Erythroblast (primary cell): Measurements from ENCODE around the gene ZSWIM7.

Source experiments
- GATA1 ChIP-seq: IDR thresholded peaks from 2 replicates; pipeline ENCODE4 v1.6.1; 2011; ENCODE audit warnings: low read depth, mild to moderate bottlenecking, control low read depth, low read length, moderate library complexity
- POLR2A ChIP-seq: IDR thresholded peaks from 2 replicates; pipeline ENCODE4 v1.6.1; 2011; ENCODE audit warnings: mild to moderate bottlenecking, low read length

DNA sequence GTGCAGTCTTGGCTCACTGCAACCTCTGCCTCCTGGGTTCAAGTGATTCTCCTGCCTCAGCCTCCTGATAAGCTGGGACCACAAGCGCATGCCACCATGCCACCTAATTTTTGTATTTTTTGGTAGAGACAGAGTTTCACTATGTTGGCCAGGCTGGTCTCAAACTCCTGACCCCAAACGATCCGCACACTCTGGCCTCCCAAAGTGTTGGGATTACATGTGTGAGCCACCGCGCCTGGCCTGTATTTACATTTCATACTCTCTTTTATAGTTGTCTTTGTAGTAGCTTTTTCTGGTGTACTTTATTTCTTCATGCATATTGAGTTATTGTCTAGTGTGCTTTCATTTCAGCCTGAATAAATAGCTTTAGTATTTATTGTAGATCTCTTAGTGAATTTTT lies 64.6 kb downstream of the ZSWIM7 start:
- TF ChIP-seq POLR2A, result no peak
- TF ChIP-seq GATA1, result no peak
